Measurements from ENCODE around the gene MED14.

The MED14 gene

GRCh38 chrX:40625294-40625693 is 110.0 kb downstream of the MED14 start:
- H3K27ac ChIP-seq, result no peak overlapping the region
- TF ChIP-seq ZFX (IDR thresholded peaks at IDR 0.05; ENCODE audit: borderline replicate concordance), result no peak
- TF ChIP-seq CTCF (IDR thresholded peaks at IDR 0.05), result no peak

DNA sequence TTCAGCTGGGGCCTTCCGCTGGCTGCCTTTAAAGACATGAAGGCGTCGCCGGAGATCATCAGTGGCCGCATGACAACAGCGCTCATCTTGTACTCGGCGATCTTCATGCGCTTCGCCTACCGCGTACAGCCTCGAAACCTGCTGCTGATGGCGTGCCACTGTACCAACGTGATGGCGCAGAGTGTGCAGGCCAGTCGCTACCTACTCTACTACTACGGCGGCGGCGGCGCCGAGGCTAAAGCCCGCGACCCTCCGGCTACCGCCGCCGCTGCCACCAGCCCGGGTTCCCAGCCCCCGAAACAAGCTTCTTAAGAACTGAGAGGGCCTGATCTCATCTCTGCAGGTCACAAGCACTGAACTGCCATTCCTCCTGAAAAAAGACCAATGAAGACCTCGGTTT is 111.7 kb downstream of the MED14 start:
- TF ChIP-seq CTCF (IDR thresholded peaks at IDR 0.05) (no peak), ZFX (IDR thresholded peaks at IDR 0.05; ENCODE audit: borderline replicate concordance) (no peak)

GRCh38 chrX:40623139-40623536 is 112.2 kb downstream of the MED14 start, which contains the start of gene MPC1L:
MPC1L (plus strand) TSS chrX:40623428; CDS start chrX:40623566, 138 bp downstream.
- TF ChIP-seq ZFX (IDR thresholded peaks at IDR 0.05; ENCODE audit: borderline replicate concordance), result no peak
- TF ChIP-seq CTCF (IDR thresholded peaks at IDR 0.05), result no peak
- no peak within 1 kb of the TSS for H3K27ac ChIP-seq

More for the DNA sequence above, 111.7 kb downstream of the MED14 start:
- no peak overlapping the region for H3K27ac ChIP-seq

DNA sequence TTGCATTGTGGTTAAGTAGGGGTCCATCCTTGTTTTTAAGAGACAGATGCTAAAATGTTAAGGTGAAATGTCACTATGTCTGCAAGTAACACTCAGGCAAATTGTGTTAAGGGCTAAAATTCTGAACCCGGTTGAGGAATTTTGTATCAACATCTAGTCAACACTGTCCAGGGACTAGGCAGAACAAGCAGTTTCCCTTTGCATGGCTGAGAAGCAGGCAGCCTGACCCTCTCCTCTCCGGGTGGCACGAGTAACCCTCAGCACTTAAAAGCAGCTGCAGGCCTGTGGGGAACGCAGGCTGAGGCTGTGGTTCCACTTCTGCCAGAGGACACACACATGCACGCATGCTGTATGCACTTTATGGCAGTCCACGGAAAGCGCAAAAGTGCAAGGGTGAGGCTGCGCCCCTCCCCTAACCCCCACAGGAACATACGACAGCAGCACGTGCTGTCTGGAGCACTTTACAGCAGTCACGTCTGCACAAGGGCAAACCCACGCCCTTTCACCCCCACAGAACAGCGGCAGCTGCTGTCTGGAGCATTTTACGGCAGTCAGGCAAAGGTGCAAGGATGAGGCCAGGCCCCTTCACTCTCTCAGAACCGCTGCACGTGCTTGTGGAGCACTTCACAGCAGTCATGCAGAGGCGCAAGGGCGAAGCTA is 112.7 kb downstream of the MED14 start:
- H3K27ac ChIP-seq, result no peak overlapping the region
- no peak for TF ChIP-seq ZFX (IDR thresholded peaks at IDR 0.05; ENCODE audit: borderline replicate concordance)
- TF ChIP-seq CTCF (IDR thresholded peaks at IDR 0.05), result no peak

DNA sequence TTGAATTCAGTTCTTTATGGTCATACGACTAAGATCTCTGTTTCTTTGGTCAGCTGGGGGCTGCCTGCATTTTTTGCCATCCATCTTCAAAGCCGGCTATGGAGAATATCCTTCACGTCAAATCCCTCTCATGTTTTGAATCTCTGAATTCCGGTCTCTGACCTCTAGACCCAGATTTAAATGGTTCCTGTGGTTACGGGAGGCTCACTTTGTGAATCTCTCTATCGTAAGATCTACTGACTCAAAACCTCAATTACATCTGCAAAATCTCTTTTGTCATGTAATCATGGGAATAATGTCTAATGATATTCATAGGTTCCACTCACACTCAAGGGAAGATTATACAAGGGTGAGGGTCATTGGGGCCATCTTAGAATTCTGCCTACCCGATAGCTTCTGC is 117.8 kb downstream of the MED14 start:
- no peak for TF ChIP-seq CTCF (IDR thresholded peaks at IDR 0.05)
- no peak for TF ChIP-seq ZFX (IDR thresholded peaks at IDR 0.05; ENCODE audit: borderline replicate concordance)
- no peak overlapping the region for H3K27ac ChIP-seq

DNA sequence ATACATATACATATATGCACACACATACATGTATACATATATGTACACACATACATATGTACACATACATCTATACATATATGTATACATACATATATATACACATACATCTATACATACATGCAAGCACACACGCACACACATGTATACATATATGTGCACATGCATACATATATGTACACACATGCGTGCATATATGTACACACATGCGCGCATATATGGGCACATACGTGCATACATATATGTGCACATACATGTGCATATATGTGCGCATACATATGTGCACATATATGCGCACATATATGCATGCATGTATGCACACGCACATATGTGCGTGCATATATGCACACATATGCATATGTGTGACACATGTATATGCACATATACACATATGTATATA is 119.4 kb downstream of the MED14 start:
- no peak overlapping the region for H3K27ac ChIP-seq
- TF ChIP-seq ZFX (IDR thresholded peaks at IDR 0.05; ENCODE audit: borderline replicate concordance) (no peak), CTCF (IDR thresholded peaks at IDR 0.05) (no peak)

DNA sequence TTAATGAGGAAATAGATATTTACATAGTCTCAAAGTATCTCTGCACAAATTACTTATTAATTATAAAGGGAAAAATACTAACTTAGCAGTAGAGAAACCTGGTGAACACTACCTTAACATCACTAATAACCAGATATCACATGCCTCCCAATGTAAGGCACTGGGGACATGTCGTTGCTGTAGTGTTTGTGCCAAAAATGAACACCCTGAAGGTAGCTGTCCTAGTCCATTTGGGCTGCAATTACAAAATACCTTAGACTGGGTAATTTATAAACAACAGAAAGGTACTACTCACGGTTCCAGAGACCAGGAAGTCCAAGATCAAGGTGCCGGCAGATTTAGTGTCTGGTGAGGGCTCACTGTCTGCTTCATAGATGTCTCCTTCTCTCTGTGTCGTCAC is 122.8 kb downstream of the MED14 start:
- H3K27ac ChIP-seq, result no peak overlapping the region
- no peak for TF ChIP-seq ZFX (IDR thresholded peaks at IDR 0.05; ENCODE audit: borderline replicate concordance)
- no peak for TF ChIP-seq CTCF (IDR thresholded peaks at IDR 0.05)
